HT1080 (cell line): ENCODE results near the gene PYY. TPM values are rescaled to one million over a fixed set of nuclear protein-coding genes. Genes with fewer than 3 reads are reported as not detected.

Experiments
- DNase-seq: peaks from one replicate; pipeline ENCODE4 v3.0.0-alpha.2; 2015; ENCODE audit warnings: low read depth
- total RNA-seq: library from RNA; depleted of rRNA; stranded (reverse); fragments of >200 nt; shearing (Covaris generic); gene quantifications from 2 replicates; pipeline ENCODE4 v1.2.3, GENCODE V29; 2014; rRNA removed

The PYY gene
- total RNA-seq, 1 experiment from 2014 or later: not detected

DNA sequence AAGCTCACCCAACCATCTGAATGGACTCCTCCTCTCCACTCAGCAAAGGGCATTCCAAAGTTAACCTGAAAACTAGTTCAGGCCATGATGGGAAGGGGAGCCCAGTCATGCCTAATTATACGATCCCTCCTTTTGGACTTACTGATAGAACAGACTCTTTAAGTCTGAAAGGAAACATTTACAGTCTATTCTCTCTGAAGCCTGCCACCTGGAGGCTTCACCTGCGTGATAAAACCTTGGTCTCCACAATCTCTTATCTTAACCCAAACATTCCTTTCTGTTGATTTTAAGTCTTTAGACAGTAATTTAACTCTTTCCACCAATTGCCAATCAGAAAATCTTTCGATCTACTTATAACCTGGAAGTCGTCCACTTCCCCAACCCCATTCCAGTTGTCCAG is 37.4 kb downstream of the PYY start:
- no peak for DNase-seq

DNA sequence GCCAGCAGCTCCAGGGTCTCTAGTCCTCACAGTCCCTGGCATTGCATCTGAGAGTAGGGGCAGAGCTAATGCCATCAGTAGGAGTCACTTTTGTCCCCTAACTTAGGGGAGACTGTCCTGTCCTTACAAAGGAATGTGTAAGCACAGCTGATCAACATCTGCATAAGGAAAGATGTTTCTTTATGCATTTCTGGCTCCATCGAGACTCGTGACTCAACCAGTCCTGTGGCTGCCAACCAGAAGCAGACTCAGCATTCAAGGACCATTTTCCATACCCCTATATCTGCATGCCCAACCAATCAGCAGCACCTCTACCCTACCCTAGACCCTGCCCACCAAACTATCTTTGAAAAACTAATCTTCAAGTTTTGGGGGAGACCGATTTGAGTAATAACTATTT is 38.2 kb downstream of the PYY start:
- DNase-seq: no peak

DNA sequence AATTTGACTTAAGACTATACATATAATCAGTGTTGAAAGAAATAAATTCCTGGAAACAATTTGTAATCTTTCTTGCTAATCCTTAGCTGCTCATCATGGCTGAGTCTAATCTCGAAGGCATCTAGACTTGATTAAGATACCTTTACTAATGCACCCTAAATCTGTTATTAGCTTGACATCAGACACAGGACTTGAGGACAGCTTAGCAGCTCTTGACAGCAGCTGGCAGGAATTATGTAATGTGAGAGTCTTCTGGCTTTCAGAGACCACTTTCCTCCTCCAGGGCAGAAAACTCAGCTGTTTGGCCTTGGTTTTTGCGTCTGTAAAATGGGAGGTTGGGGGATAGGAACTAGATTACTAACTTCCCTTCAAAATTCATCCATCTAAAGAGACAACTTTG is 39.3 kb downstream of the PYY start:
- no peak for DNase-seq

GRCh38 chr17:43913584-43913983 is 40.2 kb downstream of the PYY start:
- DNase-seq: no peak

DNA sequence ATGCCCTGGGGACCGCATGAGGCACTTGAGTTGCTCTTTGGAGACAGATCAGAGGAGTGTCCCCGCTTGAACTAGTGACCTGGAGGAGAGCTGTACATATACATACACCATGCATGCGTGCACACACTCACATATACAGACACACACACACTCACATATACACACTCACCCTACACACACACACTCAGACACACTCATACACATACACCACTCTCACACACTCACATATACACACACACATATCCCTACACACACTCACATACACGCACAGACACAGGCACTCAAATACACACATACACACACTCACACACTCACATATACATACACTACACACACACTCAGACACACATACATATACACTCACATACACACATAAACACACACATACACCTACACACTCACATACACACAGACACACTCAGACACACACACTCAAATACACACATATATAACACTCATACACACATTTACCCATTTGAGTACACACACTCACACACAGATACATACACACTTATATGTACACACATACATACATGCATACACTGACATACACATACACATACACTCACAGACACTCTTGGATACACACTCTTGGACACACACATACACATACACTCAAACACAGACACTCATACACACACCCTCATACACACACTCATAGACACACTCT is 41.0 kb downstream of the PYY start:
- no peak for DNase-seq

- DNase-seq: no peak
Measured at GRCh38 chr17:43911904-43912303, 41.8 kb downstream of the PYY start.

- no peak for DNase-seq
Measured at GRCh38 chr17:43909537-43910231, 44.1 kb downstream of the PYY start.

GRCh38 chr17:43907998-43908721 is 45.6 kb downstream of the PYY start:
- DNase-seq: no peak

- DNase-seq: peak; percentile 21
Measured at GRCh38 chr17:43907425-43907981, 46.2 kb downstream of the PYY start, which contains the start of gene MPP2. TSS of gene MPP2 (minus strand) at chr17:43907536. CDS start at chr17:43904460, 3,076 bp downstream.

DNA sequence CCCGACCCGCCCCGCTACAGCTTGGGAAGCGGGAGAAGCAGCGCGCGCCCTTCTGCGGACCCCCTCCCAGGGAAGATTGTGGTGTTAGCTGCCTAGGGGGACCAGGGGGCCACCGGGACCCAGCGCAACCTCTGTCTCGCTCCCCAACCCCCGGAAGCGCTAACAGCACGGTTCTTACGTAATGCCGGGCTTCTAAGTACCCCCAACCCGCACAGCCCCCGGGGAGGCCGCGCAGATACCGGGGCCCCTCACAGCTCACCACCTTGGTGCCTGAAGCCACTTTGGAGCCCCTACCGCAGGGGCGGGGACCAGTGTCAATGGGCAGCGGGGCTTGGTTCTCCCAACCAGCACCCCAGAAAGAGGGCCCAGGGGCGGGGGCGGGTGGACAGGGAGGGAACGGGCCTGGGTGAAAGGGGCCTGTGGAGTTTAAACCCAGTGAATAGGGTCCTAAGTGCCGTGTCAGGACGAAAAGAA is 46.8 kb downstream of the PYY start:
- DNase-seq: no peak

DNA sequence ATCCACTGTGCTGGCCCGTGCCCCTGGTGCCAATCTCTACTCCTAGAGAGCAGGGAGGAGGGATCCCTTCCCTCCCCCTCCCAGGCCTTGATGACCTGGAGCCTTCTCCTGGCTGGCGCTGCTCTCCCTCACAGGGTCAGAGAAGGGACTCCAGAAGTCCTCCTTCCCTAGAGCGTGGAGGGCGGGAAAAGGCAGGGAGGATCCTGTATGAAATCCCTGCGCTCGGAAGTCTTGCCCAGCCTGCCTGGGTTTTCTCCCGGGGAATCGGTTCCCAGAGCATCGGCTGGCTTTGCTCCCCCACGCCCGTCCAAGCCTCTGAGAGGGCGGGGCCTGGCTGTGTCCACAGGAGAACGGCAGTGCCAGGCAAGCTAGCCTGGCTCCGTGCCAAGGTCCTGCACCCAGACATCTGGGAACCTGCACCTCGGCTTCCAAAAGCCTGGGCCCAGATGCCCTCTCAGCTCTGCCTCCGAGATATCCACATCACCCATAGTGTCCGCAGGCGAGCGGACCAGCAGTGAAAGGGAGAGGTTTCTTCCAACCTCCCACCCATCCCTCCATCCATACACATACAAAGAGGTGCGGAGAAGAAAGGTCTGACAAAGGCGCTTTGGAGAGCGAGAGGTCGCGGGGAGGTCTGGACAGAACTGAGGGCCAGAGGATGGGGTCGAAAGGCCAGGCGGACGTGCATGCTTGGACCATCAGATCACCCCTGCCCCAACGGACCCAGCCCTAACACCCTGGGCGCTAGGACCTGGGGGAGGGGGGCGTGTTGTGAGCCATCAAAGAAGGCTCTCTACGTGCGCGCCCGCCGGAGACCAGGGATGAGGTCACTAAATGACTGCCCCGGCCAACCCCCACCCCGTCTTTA is 47.5 kb downstream of the PYY start:
- DNase-seq: no peak

- DNase-seq: no peak
Measured at GRCh38 chr17:43905400-43905984, 48.2 kb downstream of the PYY start.

Other genes with a start within 250 kb of the PYY start
- gene SOST, start 195.1 kb downstream of the PYY start, total RNA-seq: not detected in 2 replicates
- gene DUSP3, start 175.0 kb downstream of the PYY start, total RNA-seq: 35.0 and 35.5 TPM in 2 replicates
- 0.02 TPM in 1 of 2 replicates, not detected in the other for gene CFAP97D1, start 173.5 kb downstream of the PYY start, total RNA-seq
- gene MPP3, start 120.8 kb downstream of the PYY start, total RNA-seq: 10.6 and 12.5 TPM in 2 replicates
- gene CD300LG, start 106.8 kb downstream of the PYY start, total RNA-seq: not detected in 2 replicates
- 0.27 and 0.37 TPM in 2 replicates for gene MPP2, start 46.4 kb downstream of the PYY start, total RNA-seq
- not detected in 2 replicates for gene PPY, start 11.5 kb downstream of the PYY start, total RNA-seq
- gene NAGS, start 50.7 kb upstream of the PYY start, total RNA-seq: 2.6 and 3.3 TPM in 2 replicates
- 48.2 and 56.1 TPM in 2 replicates for gene TMEM101, start 61.0 kb upstream of the PYY start, total RNA-seq
- 68.6 and 92.3 TPM in 2 replicates for gene LSM12, start 112.7 kb upstream of the PYY start, total RNA-seq
- gene G6PC3, start 116.8 kb upstream of the PYY start, total RNA-seq: 67.9 and 101 TPM in 2 replicates
- 27.8 and 30.0 TPM in 2 replicates for gene HDAC5, start 169.7 kb upstream of the PYY start, total RNA-seq
- gene HROB, start 188.0 kb upstream of the PYY start, total RNA-seq: 11.1 and 12.3 TPM in 2 replicates
- gene ASB16, start 216.8 kb upstream of the PYY start, total RNA-seq: not detected in 2 replicates
- gene TMUB2, start 233.0 kb upstream of the PYY start, total RNA-seq: 28.6 and 35.1 TPM in 2 replicates
- gene ATXN7L3, start 245.9 kb upstream of the PYY start, total RNA-seq: 46.7 and 48.5 TPM in 2 replicates